Neural progenitor cell (in vitro differentiated cells): ENCODE results near the gene AKT1. TPM values are rescaled to one million over a fixed set of nuclear protein-coding genes. Genes with fewer than 3 reads are reported as not detected.
"Not testable (repeated sequence)": the region's sequence is repeated elsewhere in the genome, so short reads cannot be mapped to it uniquely, and the experiment has no call there.

Experiments used
- DNase-seq: peaks from one replicate; pipeline ENCODE4 v3.0.0-alpha.2; 2016; ENCODE audit warnings: low spot score
- H2AFZ ChIP-seq: fragments of 200-600 bp; sonication (generic); replicated peaks from 2 replicates; pipeline ENCODE4 v1.6.1; 2016; ENCODE audit warnings: antibody characterized with exemption
- H3F3A ChIP-seq: fragments of 200-600 bp; sonication (generic); 2 replicates; pipeline ENCODE4 v1.6.1; 2016; ENCODE audit warnings: antibody characterized with exemption, low read depth
- H3K27ac ChIP-seq: fragments of 200-600 bp; sonication (generic); 2 replicates; pipeline ENCODE4 v1.5.1; 2016; ENCODE audit warnings: mild to moderate bottlenecking
- H3K27me3 ChIP-seq: fragments of 200-600 bp; sonication (generic); 2 replicates; pipeline ENCODE4 v1.6.1; 2016; ENCODE audit warnings: mild to moderate bottlenecking, moderate library complexity
- H3K36me3 ChIP-seq: fragments of 200-600 bp; sonication (generic); 2 replicates; pipeline ENCODE4 v1.5.1; 2016
- H3K4me1 ChIP-seq: fragments of 200-600 bp; sonication (generic); 2 replicates; pipeline ENCODE4 v1.6.1; 2016; ENCODE audit warnings: mixed run types
- H3K4me2 ChIP-seq: fragments of 200-600 bp; sonication (generic); 2 replicates; pipeline ENCODE4 v1.6.1; 2016
- H3K4me3 ChIP-seq: fragments of 200-600 bp; sonication (generic); 2 replicates; pipeline ENCODE4 v1.5.1; 2016
- H3K79me2 ChIP-seq: fragments of 200-600 bp; sonication (generic); 2 replicates; pipeline ENCODE4 v1.6.1; 2016; ENCODE audit warnings: low read depth
- H3K9ac ChIP-seq: fragments of 200-600 bp; sonication (generic); 2 replicates; pipeline ENCODE4 v1.6.1; 2016
- H3K9me3 ChIP-seq: fragments of 200-600 bp; sonication (generic); 2 replicates; pipeline ENCODE4 v1.5.1; 2016; ENCODE audit warnings: low read depth
- H4K20me1 ChIP-seq: fragments of 200-600 bp; sonication (generic); 2 replicates; pipeline ENCODE4 v1.6.1; 2016; ENCODE audit warnings: low read depth
- H3K27ac Mint-ChIP-seq: 3 replicates; pipeline ENCODE4 v1.8.0; 2021; ENCODE audit warnings: mixed read lengths
- H3K27me3 Mint-ChIP-seq: 2 replicates; pipeline ENCODE4 v1.8.0; 2022; ENCODE audit warnings: low read depth, mild to moderate bottlenecking, inconsistent platforms, moderate library complexity, mixed read lengths; ENCODE audit not compliant: insufficient read depth
- H3K36me3 Mint-ChIP-seq: 3 replicates; pipeline ENCODE4 v1.8.0; 2021; ENCODE audit warnings: mixed read lengths
- H3K4me1 Mint-ChIP-seq: 3 replicates; pipeline ENCODE4 v1.8.0; 2021; ENCODE audit warnings: mixed read lengths
- H3K4me3 Mint-ChIP-seq: 3 replicates; pipeline ENCODE4 v1.8.0; 2021; ENCODE audit warnings: mild to moderate bottlenecking, moderate library complexity, mixed read lengths
- H3K9me3 Mint-ChIP-seq: 3 replicates; pipeline ENCODE4 v1.8.0; 2020; ENCODE audit warnings: mixed read lengths
- EZH2 ChIP-seq: fragments of 200-600 bp; sonication (generic); IDR thresholded peaks from 2 replicates; pipeline ENCODE4 v1.6.1; 2017; ENCODE audit warnings: antibody characterized with exemption, mild to moderate bottlenecking, moderate library complexity
- EZH2phosphoT487 ChIP-seq: fragments of 200-600 bp; sonication (generic); IDR thresholded peaks from 2 replicates; pipeline ENCODE4 v1.6.1; 2017; ENCODE audit warnings: antibody characterized with exemption
- total RNA-seq: library from RNA; depleted of rRNA; stranded (reverse); fragments of >200 nt; gene quantifications from 2 replicates; pipeline ENCODE4 v1.2.3, GENCODE V29; 2015; ENCODE audit warnings: low replicate concordance
- TF ChIP-seq, protein P1 (sequence below): fragments of 200-600 bp; sonication (generic); IDR thresholded peaks from 2 replicates; pipeline ENCODE4 v1.5.1; 2017; ENCODE audit warnings: antibody characterized with exemption, mild to moderate bottlenecking

AKT1 gene
- total RNA-seq, 1 donor from 2014 or later: 67.2 TPM

- H3K4me3 ChIP-seq: peak overlapping the region; percentile 44
- H3K9ac ChIP-seq: no peak overlapping the region
- H3K4me1 ChIP-seq: peaks cover 9% of the 10 kb centered on the region
- TF ChIP-seq, protein P1, sequence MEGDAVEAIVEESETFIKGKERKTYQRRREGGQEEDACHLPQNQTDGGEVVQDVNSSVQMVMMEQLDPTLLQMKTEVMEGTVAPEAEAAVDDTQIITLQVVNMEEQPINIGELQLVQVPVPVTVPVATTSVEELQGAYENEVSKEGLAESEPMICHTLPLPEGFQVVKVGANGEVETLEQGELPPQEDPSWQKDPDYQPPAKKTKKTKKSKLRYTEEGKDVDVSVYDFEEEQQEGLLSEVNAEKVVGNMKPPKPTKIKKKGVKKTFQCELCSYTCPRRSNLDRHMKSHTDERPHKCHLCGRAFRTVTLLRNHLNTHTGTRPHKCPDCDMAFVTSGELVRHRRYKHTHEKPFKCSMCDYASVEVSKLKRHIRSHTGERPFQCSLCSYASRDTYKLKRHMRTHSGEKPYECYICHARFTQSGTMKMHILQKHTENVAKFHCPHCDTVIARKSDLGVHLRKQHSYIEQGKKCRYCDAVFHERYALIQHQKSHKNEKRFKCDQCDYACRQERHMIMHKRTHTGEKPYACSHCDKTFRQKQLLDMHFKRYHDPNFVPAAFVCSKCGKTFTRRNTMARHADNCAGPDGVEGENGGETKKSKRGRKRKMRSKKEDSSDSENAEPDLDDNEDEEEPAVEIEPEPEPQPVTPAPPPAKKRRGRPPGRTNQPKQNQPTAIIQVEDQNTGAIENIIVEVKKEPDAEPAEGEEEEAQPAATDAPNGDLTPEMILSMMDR: no peak
- TF ChIP-seq EZH2: peak; percentile 36
- TF ChIP-seq EZH2phosphoT487: no peak
- Mint-ChIP-seq H3K4me3 (peak overlapping the region; percentile 78), H3K27ac (no peak overlapping the region), H3K36me3 (no peaks in the 10 kb centered on the region), H3K9me3 (peaks cover 4% of the 10 kb centered on the region), H3K27me3 (peaks cover 39% of the 10 kb centered on the region), H3K4me1 (peaks cover 12% of the 10 kb centered on the region)
- peaks cover 54% of the 10 kb centered on the region for H3K27me3 ChIP-seq
- peak overlapping the region; percentile 73 for H2AFZ ChIP-seq
- H3K36me3 ChIP-seq: no peaks in the 10 kb centered on the region
- peak overlapping the region; percentile 78 for H3K4me2 ChIP-seq
- H3F3A ChIP-seq: peaks cover 31% of the 10 kb centered on the region
- DNase-seq: peak; percentile 89
- H4K20me1 ChIP-seq: no peaks in the 10 kb centered on the region
- H3K27ac ChIP-seq: no peak overlapping the region
- H3K9me3 ChIP-seq: no peaks in the 10 kb centered on the region
- no peaks in the 10 kb centered on the region for H3K79me2 ChIP-seq
These were observed 48.1 kb upstream of the AKT1 start for GRCh38 chr14:104843442-104844305.

DNA sequence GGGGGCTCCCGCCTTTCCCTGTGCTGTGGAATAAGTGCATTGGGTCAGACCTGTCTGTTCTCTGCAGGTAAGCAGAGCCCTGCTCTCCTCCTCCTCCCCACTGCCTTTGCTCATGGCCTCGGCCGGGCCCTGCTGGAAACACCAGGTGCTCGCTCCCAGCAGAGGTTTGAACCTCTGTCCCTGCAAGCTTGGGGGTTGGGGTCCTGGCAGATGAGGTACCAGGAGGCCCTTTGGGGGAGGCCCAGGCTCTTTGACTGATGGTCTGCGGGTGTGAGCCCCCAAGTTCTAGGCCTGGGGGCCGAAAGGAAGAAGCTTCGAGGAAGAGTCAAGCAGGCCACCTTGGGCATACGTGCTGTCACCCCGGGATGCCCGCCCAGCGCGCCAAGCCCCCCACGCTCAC lies 47.5 kb upstream of the AKT1 start:
- H3K27ac ChIP-seq: no peak overlapping the region
- no peak overlapping the region for H3K4me3 Mint-ChIP-seq
- H4K20me1 ChIP-seq: no peaks in the 10 kb centered on the region
- peaks cover 41% of the 10 kb centered on the region for H3K27me3 Mint-ChIP-seq
- H3K4me1 ChIP-seq: peaks cover 9% of the 10 kb centered on the region
- TF ChIP-seq, protein P1: no peak
- TF ChIP-seq EZH2: no peak
- no peak for TF ChIP-seq EZH2phosphoT487
- no peaks in the 10 kb centered on the region for H3K36me3 Mint-ChIP-seq
- H3K79me2 ChIP-seq: no peaks in the 10 kb centered on the region
- no peak for DNase-seq
- H3F3A ChIP-seq: peaks cover 31% of the 10 kb centered on the region
- H2AFZ ChIP-seq: peak overlapping the region; percentile 58
- H3K9me3 Mint-ChIP-seq: peaks cover 7% of the 10 kb centered on the region
- peaks cover 12% of the 10 kb centered on the region for H3K4me1 Mint-ChIP-seq
- H3K9me3 ChIP-seq: no peaks in the 10 kb centered on the region
- peak overlapping the region; percentile 78 for H3K4me2 ChIP-seq
- no peak overlapping the region for H3K9ac ChIP-seq
- peaks cover 54% of the 10 kb centered on the region for H3K27me3 ChIP-seq
- no peak overlapping the region for H3K27ac Mint-ChIP-seq
- no peaks in the 10 kb centered on the region for H3K36me3 ChIP-seq
- peak overlapping the region; percentile 44 for H3K4me3 ChIP-seq

- Mint-ChIP-seq H3K4me3 (no peak overlapping the region), H3K4me1 (peaks cover 12% of the 10 kb centered on the region), H3K27me3 (peaks cover 44% of the 10 kb centered on the region), H3K36me3 (no peaks in the 10 kb centered on the region), H3K27ac (no peak overlapping the region), H3K9me3 (peaks cover 7% of the 10 kb centered on the region)
- no peak for DNase-seq
- Histone ChIP-seq H4K20me1 (no peaks in the 10 kb centered on the region), H3K4me3 (no peak overlapping the region), H3K9me3 (no peaks in the 10 kb centered on the region), H3K79me2 (no peaks in the 10 kb centered on the region), H3K4me2 (no peak overlapping the region), H2AFZ (no peak overlapping the region), H3K36me3 (no peaks in the 10 kb centered on the region), H3K27me3 (peaks cover 54% of the 10 kb centered on the region), H3K4me1 (peaks cover 9% of the 10 kb centered on the region), H3F3A (peaks cover 31% of the 10 kb centered on the region), H3K27ac (no peak overlapping the region), H3K9ac (no peak overlapping the region)
- TF ChIP-seq, protein P1: no peak
- no peak for TF ChIP-seq EZH2phosphoT487
- no peak for TF ChIP-seq EZH2
These were observed 46.2 kb upstream of the AKT1 start for GRCh38 chr14:104841730-104842129.

GRCh38 chr14:104836171-104836935 lies 40.8 kb upstream of the AKT1 start:
- not testable (repeated sequence) for H3K27ac Mint-ChIP-seq, H3K4me2 ChIP-seq, H3K4me1 ChIP-seq, H4K20me1 ChIP-seq, H3K36me3 Mint-ChIP-seq, H2AFZ ChIP-seq, H3K27ac ChIP-seq, H3F3A ChIP-seq, H3K9me3 Mint-ChIP-seq, H3K36me3 ChIP-seq, DNase-seq, H3K4me3 Mint-ChIP-seq, H3K9ac ChIP-seq, H3K9me3 ChIP-seq, H3K79me2 ChIP-seq, H3K4me3 ChIP-seq, H3K4me1 Mint-ChIP-seq
- peaks cover 14% of the 10 kb centered on the region for H3K27me3 ChIP-seq
- H3K27me3 Mint-ChIP-seq: peaks cover 13% of the 10 kb centered on the region
